ENCODE data around the gene B4GALT1. TPM values are rescaled to one million over a fixed set of nuclear protein-coding genes. Genes with fewer than 3 reads are reported as not detected.
A peak's percentile ranks its signal among the peaks of the same experiment; 100 is the strongest.
"Not testable (repeated sequence)": the region's sequence is repeated elsewhere in the genome, so short reads cannot be mapped to it uniquely, and the experiment has no call there.

Gene B4GALT1
- total RNA-seq, 4 donors from 2014 or later: 51.6 to 74.4 (median 65.3) TPM

DNA sequence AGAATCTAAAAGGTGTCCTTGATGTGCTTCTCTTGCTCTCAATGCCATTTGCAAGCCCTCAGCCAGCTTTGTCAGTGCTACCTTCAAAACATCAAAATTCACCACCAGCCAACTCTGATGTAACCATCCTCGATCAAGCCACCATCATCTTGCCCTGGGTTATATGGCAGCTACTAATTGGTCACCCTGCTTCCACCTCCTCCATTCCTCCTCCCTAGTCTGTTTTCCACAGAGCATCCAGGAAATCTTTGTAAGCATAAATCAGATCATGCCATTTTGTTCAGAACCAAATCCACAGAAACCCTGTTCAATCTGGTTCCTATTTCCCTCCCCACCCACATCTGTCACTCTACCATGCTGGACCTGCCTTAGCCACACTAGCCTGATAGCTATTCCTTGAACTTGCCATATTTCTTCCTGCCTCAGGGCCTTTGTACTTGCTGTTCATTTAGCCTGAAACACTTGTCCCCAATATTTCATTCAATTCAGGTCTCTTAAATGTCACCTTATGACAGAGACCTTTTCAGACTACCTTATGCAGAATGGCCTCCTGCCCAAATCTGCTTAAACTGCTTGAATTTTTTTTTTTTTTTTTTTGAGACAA is 1.9 kb upstream of the B4GALT1 start:
- Histone ChIP-seq H3K4me3 (no peak overlapping the region), H3K36me3 (no peaks in the 10 kb centered on the region), H3K27me3 (no peaks in the 10 kb centered on the region), H3K4me1 (peaks cover 0 to 26% (median 18%) of the 10 kb centered on the region in 4 donors), H3K27ac (peak overlapping the region in 2 of 4 donors; percentile 97 to 98), H3K9me3 (no peaks in the 10 kb centered on the region)
- DNase-seq (ENCODE audit: low spot score in 2 of 2): no peak
- TF ChIP-seq, protein P1, sequence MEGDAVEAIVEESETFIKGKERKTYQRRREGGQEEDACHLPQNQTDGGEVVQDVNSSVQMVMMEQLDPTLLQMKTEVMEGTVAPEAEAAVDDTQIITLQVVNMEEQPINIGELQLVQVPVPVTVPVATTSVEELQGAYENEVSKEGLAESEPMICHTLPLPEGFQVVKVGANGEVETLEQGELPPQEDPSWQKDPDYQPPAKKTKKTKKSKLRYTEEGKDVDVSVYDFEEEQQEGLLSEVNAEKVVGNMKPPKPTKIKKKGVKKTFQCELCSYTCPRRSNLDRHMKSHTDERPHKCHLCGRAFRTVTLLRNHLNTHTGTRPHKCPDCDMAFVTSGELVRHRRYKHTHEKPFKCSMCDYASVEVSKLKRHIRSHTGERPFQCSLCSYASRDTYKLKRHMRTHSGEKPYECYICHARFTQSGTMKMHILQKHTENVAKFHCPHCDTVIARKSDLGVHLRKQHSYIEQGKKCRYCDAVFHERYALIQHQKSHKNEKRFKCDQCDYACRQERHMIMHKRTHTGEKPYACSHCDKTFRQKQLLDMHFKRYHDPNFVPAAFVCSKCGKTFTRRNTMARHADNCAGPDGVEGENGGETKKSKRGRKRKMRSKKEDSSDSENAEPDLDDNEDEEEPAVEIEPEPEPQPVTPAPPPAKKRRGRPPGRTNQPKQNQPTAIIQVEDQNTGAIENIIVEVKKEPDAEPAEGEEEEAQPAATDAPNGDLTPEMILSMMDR (IDR thresholded peaks at IDR 0.05): no peak
- TF ChIP-seq POLR2A (IDR thresholded peaks at IDR 0.05): no peak
- no peak for TF ChIP-seq EP300 (IDR thresholded peaks at IDR 0.05)
- WGBS, 2 donors: 76 to 86% methylated on average over 1 of the region's 1 CpG

DNA sequence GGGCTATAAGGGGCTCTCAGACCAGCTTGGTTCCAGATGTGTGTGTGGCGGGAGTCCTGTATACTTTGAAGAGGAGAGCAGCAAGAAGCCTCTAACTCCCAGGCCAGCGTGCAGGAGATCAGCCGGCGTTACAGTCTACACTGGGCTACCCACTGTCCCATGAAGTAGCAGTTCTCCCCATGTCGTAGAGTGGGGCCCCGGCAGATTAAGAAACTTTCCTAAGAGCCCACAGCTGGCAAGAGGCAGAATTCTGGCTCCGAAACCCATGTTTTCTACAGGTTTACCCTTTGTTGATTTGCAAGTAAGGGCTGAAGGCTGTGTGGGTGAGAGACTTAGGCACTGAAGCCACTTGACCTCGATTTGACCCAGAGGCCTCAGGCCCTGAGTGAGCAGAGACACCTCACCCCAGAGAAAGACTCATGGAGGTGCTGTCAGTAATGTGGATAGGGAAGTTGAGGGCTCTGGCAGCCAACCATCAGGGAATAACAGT is 881 bp upstream of the B4GALT1 start:
- DNase-seq (ENCODE audit: low spot score in 2 of 2): no peak
- no peaks in the 10 kb centered on the region for H3K27me3 ChIP-seq
- TF ChIP-seq, protein P1 (IDR thresholded peaks at IDR 0.05): no peak
- TF ChIP-seq EP300 (IDR thresholded peaks at IDR 0.05): no peak
- TF ChIP-seq POLR2A (IDR thresholded peaks at IDR 0.05): no peak
- H3K4me3 ChIP-seq: peak overlapping the region; percentile 79 to 99 (median 92)
- no peaks in the 10 kb centered on the region for H3K9me3 ChIP-seq
- H3K36me3 ChIP-seq: no peaks in the 10 kb centered on the region
- H3K4me1 ChIP-seq: peaks cover 2 to 37% (median 28%) of the 10 kb centered on the region in 4 donors
- H3K27ac ChIP-seq: peak overlapping the region; percentile 92 to 98 (median 97)
- WGBS, 2 donors: 41 to 48% methylated on average over 6 to 8 of the region's 8 CpGs

DNA sequence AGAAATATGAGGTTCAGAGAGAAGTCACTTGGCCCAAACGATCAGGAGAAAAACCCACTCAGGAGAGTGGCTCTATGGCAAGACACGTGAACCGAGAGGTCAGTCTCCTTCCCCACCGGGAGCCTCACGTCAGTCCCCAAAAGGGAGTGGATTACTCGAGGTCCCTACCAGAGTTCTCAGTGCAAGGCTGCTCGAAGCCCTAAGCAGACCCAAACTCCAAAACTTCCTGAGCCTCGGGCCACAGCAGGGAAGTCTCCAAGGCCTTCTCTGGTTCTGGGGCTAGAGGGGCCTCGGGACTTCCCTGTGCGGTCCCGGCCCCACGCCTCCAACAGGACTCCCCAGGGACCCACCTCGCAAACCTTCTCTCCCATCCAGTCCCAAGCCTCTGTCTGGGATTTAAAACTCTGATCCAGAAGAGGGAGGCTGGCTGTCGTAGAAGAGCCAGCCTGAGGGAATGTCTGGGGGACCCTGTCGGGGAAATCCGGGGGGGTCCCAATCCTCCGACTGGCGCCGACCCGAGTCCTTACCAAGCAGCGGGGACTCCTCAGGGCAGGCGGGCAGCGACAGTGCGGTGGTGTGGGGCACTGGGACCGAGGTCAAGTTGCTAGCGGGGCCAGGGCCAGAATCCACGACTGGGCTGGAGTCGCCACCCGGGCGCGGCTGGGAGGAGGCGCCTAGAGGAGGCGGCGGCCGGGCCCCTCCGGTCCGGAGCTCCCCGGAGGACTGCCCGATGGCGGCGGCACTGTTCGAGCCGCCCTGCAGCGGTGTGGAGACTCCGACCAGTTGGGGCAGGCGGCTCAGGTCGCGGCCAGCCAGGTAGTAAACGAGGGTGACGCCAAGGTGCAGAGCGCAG is 679 bp downstream of the B4GALT1 start:
- Histone ChIP-seq H3K27me3 (no peaks in the 10 kb centered on the region), H3K27ac (peak overlapping the region; percentile 92 to 98 (median 97)), H3K4me1 (peaks cover 2 to 52% (median 43%) of the 10 kb centered on the region in 4 donors), H3K36me3 (no peaks in the 10 kb centered on the region), H3K4me3 (peak overlapping the region; percentile 79 to 99 (median 92)), H3K9me3 (no peaks in the 10 kb centered on the region)
- TF ChIP-seq POLR2A (IDR thresholded peaks at IDR 0.05) (no peak), EP300 (IDR thresholded peaks at IDR 0.05) (no peak)
- TF ChIP-seq, protein P1 (IDR thresholded peaks at IDR 0.05): no peak
- 0% methylated on average over 40 to 51 of the region's 51 CpGs for WGBS, 2 donors
- peak in 1 of 2 donors; percentile 28 for DNase-seq (ENCODE audit: low spot score in 2 of 2)

DNA sequence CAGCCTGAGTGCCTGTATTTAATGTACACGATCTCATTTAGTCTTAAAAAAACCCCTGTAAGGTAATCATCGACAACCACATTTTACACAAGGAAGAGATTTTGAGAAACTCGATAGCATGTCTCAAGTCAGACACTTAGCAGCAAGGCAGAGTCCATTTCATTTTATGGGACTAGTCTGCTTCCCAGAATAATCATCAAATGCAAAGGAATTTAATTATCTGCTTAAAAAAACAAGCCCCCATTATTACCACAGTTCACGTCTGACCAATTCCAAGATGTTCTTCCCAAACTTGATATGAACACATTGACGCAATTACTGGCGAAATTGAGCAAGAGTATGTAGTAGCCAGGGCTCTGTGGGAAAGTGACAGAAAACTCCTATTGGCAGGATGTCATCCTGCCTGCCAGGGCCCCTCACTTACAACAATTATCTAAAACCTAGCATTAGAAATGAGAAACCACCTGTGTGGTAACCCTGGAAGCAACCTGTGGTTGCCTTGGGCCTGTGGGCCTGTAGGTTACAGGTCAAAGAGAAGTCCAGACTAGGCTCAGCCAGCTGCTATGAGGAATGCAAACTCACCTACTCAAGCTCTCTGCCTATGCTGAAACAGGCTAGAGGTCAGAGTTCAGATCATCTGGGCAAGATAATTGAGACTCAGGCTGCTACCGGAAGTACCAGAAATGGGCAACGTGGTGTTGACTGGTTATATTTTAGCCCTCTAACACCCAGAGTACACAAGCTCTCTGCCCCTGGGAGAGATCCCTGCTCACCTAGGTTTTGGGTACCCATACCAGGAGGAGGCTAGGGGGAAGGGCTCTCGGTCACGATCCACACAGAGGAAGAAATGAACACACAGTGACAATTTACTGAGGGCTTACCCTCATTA is 1.6 kb downstream of the B4GALT1 start:
- Histone ChIP-seq H3K27ac (peak overlapping the region; percentile 92 to 98 (median 97)), H3K9me3 (no peaks in the 10 kb centered on the region), H3K4me1 (peaks cover 2 to 62% (median 50%) of the 10 kb centered on the region in 4 donors), H3K4me3 (peak overlapping the region; percentile 79 to 99 (median 92)), H3K27me3 (no peaks in the 10 kb centered on the region), H3K36me3 (no peaks in the 10 kb centered on the region)
- 29 to 31% methylated on average over 10 of the region's 10 CpGs for WGBS, 2 donors
- TF ChIP-seq, protein P1 (IDR thresholded peaks at IDR 0.05): peak in 1 of 5 experiments; percentile 22
- TF ChIP-seq POLR2A (IDR thresholded peaks at IDR 0.05) (peak in 1 of 2 donors; percentile 31), EP300 (IDR thresholded peaks at IDR 0.05) (peak; percentile 69 to 95)
- peak in 1 of 2 donors; percentile 99 for DNase-seq (ENCODE audit: low spot score in 2 of 2)

DNA sequence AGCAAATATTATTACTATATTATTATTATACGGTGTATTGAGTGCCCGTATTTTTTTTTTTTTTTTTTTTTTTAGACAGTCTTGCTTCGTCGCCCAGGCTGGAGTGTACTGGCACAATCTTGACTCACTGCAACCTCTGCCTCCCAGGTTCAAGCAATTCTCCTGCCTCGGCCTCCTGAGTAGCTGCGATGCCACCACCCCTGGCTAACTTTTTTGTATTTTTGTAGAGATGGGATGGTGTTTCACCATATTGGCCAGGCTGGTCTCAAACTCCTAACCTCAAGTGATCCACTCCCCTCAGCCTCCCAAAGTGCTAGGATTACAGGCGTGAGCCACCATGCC is 2.2 kb downstream of the B4GALT1 start:
- not testable (repeated sequence) for H3K36me3 ChIP-seq; H3K27me3 ChIP-seq; DNase-seq (ENCODE audit: low spot score in 2 of 2); H3K9me3 ChIP-seq
- Histone ChIP-seq H3K4me1 (peaks cover 6 to 68% (median 56%) of the 10 kb centered on the region in 4 donors), H3K27ac (peak overlapping the region; percentile 92 to 98 (median 97)), H3K4me3 (peak overlapping the region; percentile 79 to 99 (median 92))
- 57 to 63% methylated on average over 7 of the region's 7 CpGs for WGBS, 2 donors
